Sciatic nerve (tissue), 2 donors: ENCODE data around the gene XRRA1. TPM values are rescaled to one million over a fixed set of nuclear protein-coding genes. Genes with fewer than 3 reads are reported as not detected.

Experiments used
- ATAC-seq: fragments of 200-7000 bp; cut with Tn5 transposase; one replicate; pipeline ENCODE4 v1.9.1; 2020; ENCODE audit warnings: mild to moderate bottlenecking, moderate library complexity
- DNase-seq: peaks from one replicate; pipeline ENCODE4 v3.0.0-alpha.2; 2020; ENCODE audit warnings: low spot score
- intact Hi-C: fragments of 100-400 bp; cut with DNase I; formaldehyde crosslinking; loops from one replicate; pipeline ENCODE4 v1.14.2; 2022
- total RNA-seq: library from RNA; stranded (reverse); fragmentation: NEBNext Ultra II Directional; extraction: Animal tissue kit (Norgen Biotek cat#: 25700); gene quantifications from one replicate; pipeline ENCODE4 v1.2.1, GENCODE V29; 2021
- donor health status: DM: no; HTN: no; CAD: no.
- donor health status: DM: no; HTN: no; CAD: no.

The XRRA1 gene
- total RNA-seq, 1 donor from 2014 or later: 18.5 TPM

DNA sequence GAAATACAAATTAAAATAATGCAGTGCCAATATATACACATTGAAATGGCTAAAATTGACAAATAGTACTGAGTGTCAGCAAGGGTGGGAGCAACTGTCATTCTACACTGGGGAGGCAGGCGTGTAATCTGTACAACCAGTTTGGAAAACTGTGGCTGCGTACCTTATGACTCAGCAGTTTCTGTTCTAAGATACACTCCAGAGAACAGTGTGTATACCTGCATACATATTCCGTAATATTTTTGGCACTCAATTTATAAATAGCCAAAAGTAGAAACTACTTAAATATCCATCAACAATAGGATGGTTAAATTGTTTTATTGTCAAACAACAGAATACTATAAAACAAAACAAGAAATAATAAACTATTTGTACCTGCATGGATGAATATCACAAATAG lies 142.6 kb downstream of the XRRA1 start:
- DNase-seq (no peak), ATAC-seq (no peak)
- intact Hi-C loops: no loop called here

DNA sequence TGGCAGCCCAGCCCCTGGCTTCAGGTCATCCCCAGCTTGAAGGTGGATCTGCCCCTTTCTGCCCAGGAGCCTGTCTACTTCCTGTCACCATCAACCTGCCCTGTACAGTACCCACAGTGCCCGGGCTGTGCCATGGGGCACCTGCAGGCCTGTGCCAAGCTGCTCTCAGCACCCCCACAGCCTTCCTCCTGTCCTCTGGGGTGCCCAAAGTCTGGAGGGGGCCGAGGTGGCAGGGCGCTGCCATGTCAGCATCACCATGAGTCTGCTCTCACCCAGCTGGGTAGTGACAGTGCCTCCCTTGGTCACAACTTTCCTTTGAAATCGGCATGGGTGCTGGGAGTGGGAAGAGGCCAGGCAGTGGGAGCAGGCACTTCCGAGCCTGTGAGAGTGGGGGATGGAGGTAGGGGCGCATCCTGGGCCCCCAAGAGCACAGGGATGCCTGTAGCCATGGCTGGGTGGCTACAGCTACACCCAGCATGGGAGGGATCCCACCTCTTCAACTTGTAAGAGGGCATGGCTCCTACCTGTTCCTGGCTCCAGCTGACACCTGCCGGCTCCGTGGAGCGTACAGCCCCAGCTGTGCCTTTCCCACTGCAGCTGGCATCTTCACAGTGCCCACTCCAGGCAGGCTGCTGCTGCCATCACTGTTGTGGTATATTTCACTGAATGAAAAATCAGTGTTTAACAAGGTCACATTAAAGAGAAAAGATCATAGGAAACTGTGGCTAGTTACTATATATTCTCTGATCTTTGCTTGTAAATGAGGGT lies 157.4 kb downstream of the XRRA1 start:
- ATAC-seq (no peak), DNase-seq (no peak)
- intact Hi-C loops: no loop called here

Other genes with a start within 250 kb of the XRRA1 start
- 0.89 TPM for gene CHRDL2, start 217.7 kb downstream of the XRRA1 start, total RNA-seq
- gene RNF169, start 200.2 kb downstream of the XRRA1 start, total RNA-seq: 23.8 TPM
- gene SPCS2, start 175 bp upstream of the XRRA1 start, total RNA-seq: 130 TPM
- gene NEU3, start 39.8 kb upstream of the XRRA1 start, total RNA-seq: 7.5 TPM
- 2.0 TPM for gene OR2AT4, start 147.8 kb upstream of the XRRA1 start, total RNA-seq
- gene SLCO2B1, start 202.0 kb upstream of the XRRA1 start, total RNA-seq: 81.1 TPM